Hematopoietic multipotent progenitor cell (in vitro differentiated cells): ENCODE data around the gene ENOX2. TPM values are rescaled to one million over a fixed set of nuclear protein-coding genes. Genes with fewer than 3 reads are reported as not detected.
"Not testable (repeated sequence)": the region's sequence is repeated elsewhere in the genome, so short reads cannot be mapped to it uniquely, and the experiment has no call there.

Experiments
- DNase-seq, 3 donors: peaks; one replicate each; pipeline ENCODE4 v3.0.0-alpha.2; 2011 to 2015; ENCODE audit warnings: low read depth in 2 of 3, low spot score in 2 of 3
- total RNA-seq: library from RNA; depleted of rRNA; stranded (reverse); fragments of >200 nt; gene quantifications from one replicate; pipeline ENCODE4 v1.2.3, GENCODE V29; 2012

Gene ENOX2
- total RNA-seq, 1 donor = 7.0 TPM

- DNase-seq = no peak
These were observed 188.9 kb downstream of the ENOX2 start for GRCh38 chrX:130714135-130714534.

- DNase-seq = not testable (repeated sequence)
These were observed 193.8 kb downstream of the ENOX2 start for GRCh38 chrX:130709178-130709577.

GRCh38 chrX:130705591-130705990 is 197.4 kb downstream of the ENOX2 start:
- no peak for DNase-seq

GRCh38 chrX:130704053-130705038 is 198.7 kb downstream of the ENOX2 start:
- no peak for DNase-seq

GRCh38 chrX:130702867-130703707 is 199.9 kb downstream of the ENOX2 start:
- no peak for DNase-seq

- DNase-seq = no peak
These were observed 202.4 kb downstream of the ENOX2 start for GRCh38 chrX:130700629-130701028.

- no peak for DNase-seq
These were observed 203.4 kb downstream of the ENOX2 start for GRCh38 chrX:130699618-130700017.

- no peak for DNase-seq
These were observed 206.5 kb downstream of the ENOX2 start for GRCh38 chrX:130696542-130696941.

GRCh38 chrX:130695931-130696330 is 207.1 kb downstream of the ENOX2 start:
- DNase-seq = no peak

- DNase-seq = peak in 2 of 3 donors; percentile 2 to 3
These were observed 208.0 kb downstream of the ENOX2 start for GRCh38 chrX:130694983-130695382.

- no peak for DNase-seq
These were observed 211.4 kb downstream of the ENOX2 start for GRCh38 chrX:130691576-130691975.

- DNase-seq = no peak
These were observed 214.6 kb downstream of the ENOX2 start for GRCh38 chrX:130688360-130688759.

GRCh38 chrX:130682990-130683389 is 220.0 kb downstream of the ENOX2 start:
- no peak for DNase-seq

GRCh38 chrX:130680164-130681035 is 222.6 kb downstream of the ENOX2 start:
- no peak for DNase-seq

- DNase-seq = no peak
These were observed 226.1 kb downstream of the ENOX2 start for GRCh38 chrX:130676861-130677260.

GRCh38 chrX:130672214-130672613 is 230.8 kb downstream of the ENOX2 start:
- no peak for DNase-seq

- DNase-seq = no peak
These were observed 233.8 kb downstream of the ENOX2 start for GRCh38 chrX:130669233-130669632.

GRCh38 chrX:130665263-130665662 is 237.7 kb downstream of the ENOX2 start:
- DNase-seq = no peak

- DNase-seq = no peak
These were observed 244.7 kb downstream of the ENOX2 start for GRCh38 chrX:130658310-130658709.

GRCh38 chrX:130654409-130654950 is 248.5 kb downstream of the ENOX2 start:
- DNase-seq = no peak
